DMS 273 treated with DMSO at 0.1 percent for 48 hours (cell line): ENCODE results near the gene PDLIM1.

ENCODE experiments used
- DNase-seq: peaks from one replicate; lab custom pipeline; 2025; lab: John Stamatoyannopoulos, UW

Gene PDLIM1

DNA sequence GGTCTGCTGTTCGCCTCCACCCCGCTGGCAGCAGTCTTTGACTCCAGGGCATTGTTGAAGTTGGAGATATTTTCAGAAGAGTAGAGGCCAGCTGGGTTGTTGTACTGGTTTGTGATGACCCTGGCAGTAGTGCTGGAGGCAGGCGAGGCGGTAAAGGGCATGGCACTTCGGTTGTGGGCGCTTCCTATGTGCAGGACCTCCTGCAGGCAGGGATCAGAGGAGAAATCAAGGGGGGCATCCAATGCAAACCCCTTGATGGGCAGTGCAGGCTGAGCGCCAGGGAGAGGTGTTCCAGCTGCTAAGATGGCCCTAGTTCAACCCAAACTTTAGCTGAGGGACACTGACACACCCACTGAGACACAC is 27.0 kb downstream of the PDLIM1 start:
- no peak for DNase-seq

GRCh38 chr10:95262763-95263518 is 27.9 kb downstream of the PDLIM1 start:
- no peak for DNase-seq

GRCh38 chr10:95261926-95262325 is 28.9 kb downstream of the PDLIM1 start:
- DNase-seq: no peak

- DNase-seq: no peak
Observed at GRCh38 chr10:95260909-95261552, 29.8 kb downstream of the PDLIM1 start.

DNA sequence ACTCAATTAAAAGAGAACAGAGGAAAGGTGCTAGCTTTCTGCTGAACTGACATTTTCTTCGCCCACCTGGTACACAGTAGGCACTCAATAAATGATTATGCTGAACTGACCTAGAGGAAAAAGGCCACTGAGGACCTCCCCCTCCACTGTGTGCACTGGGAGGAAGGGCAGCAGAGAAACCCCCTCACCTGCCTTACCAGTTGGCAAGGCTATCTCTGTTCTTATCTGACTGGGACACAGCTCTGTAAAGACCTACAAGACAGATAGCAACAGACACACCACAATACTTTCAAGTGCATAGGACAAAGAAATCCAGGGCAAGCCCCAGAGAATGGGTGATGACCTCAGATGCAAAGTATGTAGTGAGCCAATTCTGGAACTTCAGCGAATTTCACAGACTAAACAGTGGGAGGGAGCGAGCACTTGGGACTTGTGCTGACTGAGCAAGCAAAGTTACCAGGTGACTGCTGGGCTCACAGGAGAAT is 30.4 kb downstream of the PDLIM1 start:
- DNase-seq: no peak

- DNase-seq: no peak
Observed at GRCh38 chr10:95257849-95258248, 33.0 kb downstream of the PDLIM1 start.

DNA sequence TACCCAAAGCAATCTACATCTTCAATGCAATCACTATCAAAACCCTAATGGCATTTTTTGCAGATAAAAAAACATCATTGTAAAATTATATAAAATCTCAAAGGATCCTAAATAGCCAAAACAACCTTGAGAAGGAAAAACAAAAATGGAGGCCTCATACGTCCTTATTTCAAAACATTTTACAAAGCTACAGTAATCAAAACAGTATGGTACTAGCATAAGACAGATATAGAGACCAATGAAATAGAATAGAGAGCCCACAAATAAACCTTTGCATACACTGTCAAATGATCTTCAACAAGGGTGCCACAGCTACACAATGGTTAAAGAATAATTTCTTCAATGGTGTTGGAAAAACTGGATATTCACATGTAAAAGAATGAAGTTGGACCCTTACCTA is 34.5 kb downstream of the PDLIM1 start:
- DNase-seq: no peak

GRCh38 chr10:95254629-95255028 is 36.2 kb downstream of the PDLIM1 start:
- DNase-seq: no peak

DNA sequence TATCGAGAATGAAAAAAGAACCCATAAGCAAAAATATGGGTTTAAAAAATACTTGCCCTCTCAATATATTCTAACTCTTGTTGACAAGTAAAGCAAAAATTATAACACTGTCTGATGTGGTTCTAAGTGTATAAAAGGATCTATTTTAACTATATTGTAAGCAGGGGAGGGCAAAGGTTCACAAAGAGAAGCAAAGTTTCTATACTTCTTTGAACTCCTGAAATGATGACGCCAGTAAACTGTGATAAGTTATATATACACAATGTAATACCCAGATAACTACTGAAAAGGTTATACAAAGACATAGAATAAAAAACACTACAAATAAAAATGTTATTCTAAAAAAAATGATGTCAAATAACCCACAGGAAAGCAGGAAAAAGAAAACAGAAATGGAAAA is 37.1 kb downstream of the PDLIM1 start:
- DNase-seq: no peak

GRCh38 chr10:95253007-95253406 is 37.8 kb downstream of the PDLIM1 start:
- no peak for DNase-seq

DNA sequence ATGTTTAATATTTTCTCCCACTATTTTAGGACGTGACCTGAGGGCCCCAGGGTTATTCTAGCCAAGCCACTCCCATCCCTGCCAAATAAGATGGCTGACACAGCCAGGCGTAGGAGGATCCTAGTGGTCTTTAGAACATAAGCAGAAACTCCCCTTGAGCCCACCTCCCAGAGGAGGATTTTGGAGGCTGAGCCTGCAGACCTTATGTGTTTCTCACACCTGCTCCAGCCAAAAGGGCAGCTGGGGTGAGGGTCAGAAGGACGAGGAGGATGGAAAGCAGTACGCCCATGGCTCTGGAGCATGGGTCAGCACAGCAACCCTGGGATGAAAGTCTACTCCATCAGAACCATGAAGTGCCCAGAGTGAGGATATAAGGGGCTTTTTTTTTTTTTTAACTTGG is 39.9 kb downstream of the PDLIM1 start:
- no peak for DNase-seq

- no peak for DNase-seq
Observed at GRCh38 chr10:95249467-95249866, 41.3 kb downstream of the PDLIM1 start.

GRCh38 chr10:95248989-95249388 is 41.8 kb downstream of the PDLIM1 start:
- DNase-seq: no peak

DNA sequence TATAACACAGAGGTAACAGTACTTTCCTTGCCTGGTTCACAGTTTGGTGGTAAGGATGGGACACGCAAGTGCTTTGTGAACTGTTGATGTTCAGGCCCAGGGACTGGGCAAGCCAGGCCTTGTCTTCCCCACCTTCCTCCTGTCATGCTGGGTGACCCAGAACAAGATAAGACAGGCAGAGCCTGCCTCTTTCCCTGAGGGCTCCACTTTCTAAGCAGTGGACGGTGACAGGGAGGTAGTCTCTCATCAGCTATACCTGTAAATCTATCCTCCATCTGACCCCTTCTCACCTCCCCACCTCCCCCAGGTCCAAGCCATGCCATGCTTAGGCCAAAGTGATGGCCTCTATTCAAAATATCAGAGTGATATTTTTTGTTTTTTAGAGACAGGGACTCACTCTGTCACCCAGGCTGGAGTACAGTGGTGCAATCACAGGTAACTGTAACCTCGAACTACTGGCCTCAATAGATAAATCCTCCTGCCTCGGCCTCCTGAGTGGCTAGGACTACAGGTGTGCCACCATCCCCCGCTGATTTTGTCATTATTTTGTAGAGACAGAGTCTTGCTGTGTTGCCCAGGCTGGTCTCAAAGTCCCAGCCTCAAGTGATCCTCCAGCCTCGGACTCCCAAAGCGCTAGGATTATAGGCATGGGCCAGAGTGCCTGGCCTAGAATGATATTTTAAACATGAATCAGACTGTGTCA is 42.8 kb downstream of the PDLIM1 start:
- DNase-seq: no peak

GRCh38 chr10:95247200-95247880 is 43.5 kb downstream of the PDLIM1 start:
- DNase-seq: no peak

GRCh38 chr10:95246582-95247051 is 44.2 kb downstream of the PDLIM1 start:
- DNase-seq: peak; percentile 10

- no peak for DNase-seq
Observed at GRCh38 chr10:95245425-95246055, 45.3 kb downstream of the PDLIM1 start.

- DNase-seq: no peak
Observed at GRCh38 chr10:95244152-95244551, 46.7 kb downstream of the PDLIM1 start.

DNA sequence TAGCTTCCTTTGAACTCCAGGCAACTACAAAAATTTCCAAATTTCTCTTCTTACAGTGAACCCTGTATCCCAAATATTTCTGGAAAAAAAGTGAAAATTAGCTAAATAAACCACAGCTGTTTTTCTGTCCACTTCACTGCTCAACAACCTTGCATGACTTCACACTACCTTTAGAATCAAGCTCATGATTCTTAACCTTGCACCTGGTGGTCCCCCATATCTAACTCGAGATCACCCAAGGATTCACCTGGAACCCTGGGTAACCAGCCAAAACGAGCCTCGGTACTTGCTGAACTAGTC is 47.5 kb downstream of the PDLIM1 start:
- no peak for DNase-seq

DNA sequence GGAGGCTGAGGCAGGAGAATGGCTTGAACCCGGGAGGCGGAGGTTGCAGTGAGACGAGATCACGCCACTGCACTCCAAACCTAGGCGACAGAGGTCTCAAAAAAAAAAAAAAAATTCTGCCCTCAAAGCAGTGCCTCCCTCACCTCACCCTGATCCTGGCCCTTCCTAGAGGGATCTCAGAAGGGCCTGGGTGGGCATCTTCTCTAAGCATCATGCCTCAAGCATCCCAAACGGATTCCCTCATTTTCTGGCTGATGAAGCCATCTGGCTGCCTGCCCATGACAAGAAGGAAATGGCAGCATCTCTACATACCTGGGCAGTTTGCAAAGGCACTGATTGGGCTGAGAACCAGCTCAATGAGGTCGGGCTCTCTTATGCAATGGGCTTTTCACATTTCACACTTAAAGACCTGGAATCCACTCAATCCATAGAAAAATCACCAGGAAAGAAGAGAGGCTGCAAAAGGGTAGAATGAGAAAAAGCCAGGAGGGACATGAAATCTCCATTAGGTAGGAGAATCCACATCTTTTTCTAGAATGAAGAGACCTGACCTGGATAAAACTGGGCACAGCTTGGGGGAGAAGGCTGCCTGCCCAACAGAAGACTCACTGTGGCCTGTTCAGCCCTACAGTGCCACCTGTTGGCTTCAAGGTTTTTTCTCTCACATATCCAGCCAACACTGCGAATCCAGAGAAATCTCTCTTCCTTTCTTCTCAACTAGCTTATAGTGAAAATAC is 48.1 kb downstream of the PDLIM1 start:
- DNase-seq: no peak

GRCh38 chr10:95241533-95241932 is 49.3 kb downstream of the PDLIM1 start:
- no peak for DNase-seq
